ENCODE results near the gene WDR4. TPM values are rescaled to one million over a fixed set of nuclear protein-coding genes. Genes with fewer than 3 reads are reported as not detected.
"Not testable (repeated sequence)": the region's sequence is repeated elsewhere in the genome, so short reads cannot be mapped to it uniquely, and the experiment has no call there.

The WDR4 gene
- total and polyA plus RNA-seq, 2 of the 13 experiments (the other 11 are each of a cell fraction or from before 2014, with no cell fraction given), result 11.3 to 14.4 TPM

DNA sequence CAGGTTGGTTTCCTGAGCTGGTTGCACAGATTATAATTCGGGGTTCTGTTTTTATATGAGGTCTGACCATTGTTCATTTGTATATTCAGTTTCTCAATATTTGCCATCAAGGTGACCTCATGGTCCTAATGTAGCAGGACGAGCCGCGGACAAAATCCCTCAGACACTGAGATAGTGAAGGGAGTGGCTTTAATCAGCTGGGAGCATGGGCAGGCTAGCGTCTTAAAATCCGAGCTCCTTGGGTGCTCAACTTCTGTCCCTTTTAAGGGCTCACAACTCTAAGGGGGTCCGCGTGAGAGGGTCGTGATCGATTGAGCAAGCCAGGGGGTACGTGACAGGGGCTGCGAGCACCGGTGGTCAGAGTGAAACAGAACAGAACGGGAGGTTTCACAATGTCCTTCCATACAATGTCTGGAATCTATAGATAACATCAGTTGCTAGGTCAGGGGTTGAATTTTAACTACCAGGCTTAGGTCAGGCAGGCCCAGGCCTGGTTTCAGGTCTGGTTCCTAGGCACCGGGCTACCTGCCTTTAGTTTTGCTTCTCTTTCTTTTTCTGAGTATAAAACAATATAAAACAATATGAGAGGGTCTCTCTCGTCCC, 71.9 kb downstream of the WDR4 start (continued):
- TF ChIP-seq ZFY (CRISPR knock-in tag; IDR thresholded peaks at IDR 0.05) (peak; percentile 83), RCOR2 (CRISPR knock-in tag; IDR thresholded peaks at IDR 0.05) (0 out of 2 replicates have a peak, but pooled peaks have one; percentile 39), PPARG (CRISPR knock-in tag; conservative IDR thresholded peaks at IDR 0.05) (peak; percentile 76; the same call in 1 of the 2 replicates), GFI1 (CRISPR knock-in tag; IDR thresholded peaks at IDR 0.05; ENCODE audit: borderline replicate concordance) (peak; percentile 44; the same call in 1 of the 2 replicates), YEATS4 (CRISPR knock-in tag; IDR thresholded peaks at IDR 0.05; ENCODE audit: borderline replicate concordance) (0 out of 2 replicates have a peak, but pooled peaks have one; percentile 33), MED1 (CRISPR knock-in tag; IDR thresholded peaks at IDR 0.05) (peak; percentile 70), ESRRA (CRISPR knock-in tag; IDR thresholded peaks at IDR 0.05; ENCODE audit: low read depth) (peak; percentile 16; the same call in 1 of the 2 replicates), KLF12 (CRISPR knock-in tag; IDR thresholded peaks at IDR 0.05; ENCODE audit: borderline replicate concordance) (0 out of 2 replicates have a peak, but pooled peaks have one; percentile 27), MLX (CRISPR knock-in tag; IDR thresholded peaks at IDR 0.05) (0 out of 2 replicates have a peak, but pooled peaks have one; percentile 64), THRA (CRISPR knock-in tag; IDR thresholded peaks at IDR 0.05; ENCODE audit: borderline replicate concordance) (peak; percentile 43; the same call in 1 of the 2 replicates), SOX13 (CRISPR knock-in tag; conservative IDR thresholded peaks at IDR 0.05 in 1 of 2, IDR thresholded peaks at IDR 0.05 in 1 of 2) (peak in 1 of 2 experiments; percentile 68; a peak in 2 of 4 replicates), FOXA3 (CRISPR knock-in tag; IDR thresholded peaks at IDR 0.05) (peak; percentile 58), RFXAP (CRISPR knock-in tag; IDR thresholded peaks at IDR 0.05; ENCODE audit: borderline replicate concordance) (0 out of 2 replicates have a peak, but pooled peaks have one; percentile 54), SOX5 (CRISPR knock-in tag; IDR thresholded peaks at IDR 0.05; ENCODE audit: borderline replicate concordance) (peak; percentile 67; the same call in 1 of the 2 replicates), HNF1B (CRISPR knock-in tag; IDR thresholded peaks at IDR 0.05) (peak; percentile 62), RXRA (CRISPR knock-in tag; IDR thresholded peaks at IDR 0.05) (peak; percentile 47; the same call in 1 of the 2 replicates), ZNF350 (CRISPR knock-in tag; IDR thresholded peaks at IDR 0.05; ENCODE audit: borderline replicate concordance, low read depth) (peak; percentile 34; the same call in 1 of the 2 replicates), FOXP1 (CRISPR knock-in tag; IDR thresholded peaks at IDR 0.05) (0 out of 2 replicates have a peak, but pooled peaks have one; percentile 24), SAP130 (CRISPR knock-in tag; IDR thresholded peaks at IDR 0.05; ENCODE audit: low read depth) (peak; percentile 42; the same call in 1 of the 2 replicates), HDAC2 (CRISPR knock-in tag; IDR thresholded peaks at IDR 0.05) (peak; percentile 72; the same call in 1 of the 2 replicates), PHF8 (CRISPR knock-in tag; IDR thresholded peaks at IDR 0.05) (0 out of 2 replicates have a peak, but pooled peaks have one; percentile 31), RARA (CRISPR knock-in tag; IDR thresholded peaks at IDR 0.05) (peak; percentile 56)
- not testable (repeated sequence) for TF ChIP-seq SOX13, FOXP1 (IDR thresholded peaks at IDR 0.05)
- TF ChIP-seq, protein P1, sequence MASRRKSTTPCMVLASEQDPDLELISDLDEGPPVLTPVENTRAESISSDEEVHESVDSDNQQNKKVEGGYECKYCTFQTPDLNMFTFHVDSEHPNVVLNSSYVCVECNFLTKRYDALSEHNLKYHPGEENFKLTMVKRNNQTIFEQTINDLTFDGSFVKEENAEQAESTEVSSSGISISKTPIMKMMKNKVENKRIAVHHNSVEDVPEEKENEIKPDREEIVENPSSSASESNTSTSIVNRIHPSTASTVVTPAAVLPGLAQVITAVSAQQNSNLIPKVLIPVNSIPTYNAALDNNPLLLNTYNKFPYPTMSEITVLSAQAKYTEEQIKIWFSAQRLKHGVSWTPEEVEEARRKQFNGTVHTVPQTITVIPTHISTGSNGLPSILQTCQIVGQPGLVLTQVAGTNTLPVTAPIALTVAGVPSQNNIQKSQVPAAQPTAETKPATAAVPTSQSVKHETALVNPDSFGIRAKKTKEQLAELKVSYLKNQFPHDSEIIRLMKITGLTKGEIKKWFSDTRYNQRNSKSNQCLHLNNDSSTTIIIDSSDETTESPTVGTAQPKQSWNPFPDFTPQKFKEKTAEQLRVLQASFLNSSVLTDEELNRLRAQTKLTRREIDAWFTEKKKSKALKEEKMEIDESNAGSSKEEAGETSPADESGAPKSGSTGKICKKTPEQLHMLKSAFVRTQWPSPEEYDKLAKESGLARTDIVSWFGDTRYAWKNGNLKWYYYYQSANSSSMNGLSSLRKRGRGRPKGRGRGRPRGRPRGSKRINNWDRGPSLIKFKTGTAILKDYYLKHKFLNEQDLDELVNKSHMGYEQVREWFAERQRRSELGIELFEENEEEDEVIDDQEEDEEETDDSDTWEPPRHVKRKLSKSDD (CRISPR knock-in tag; IDR thresholded peaks at IDR 0.05; ENCODE audit: low read depth), result 0 out of 2 replicates have a peak, but pooled peaks have one; percentile 49

Data from HepG2 (cell line).